WERI-Rb-1 (cell line): ENCODE measurements around the gene EYS.
A peak's percentile ranks its signal among the peaks of the same experiment; 100 is the strongest.

Experiments used
- DNase-seq: peaks from one replicate; pipeline ENCODE4 v3.0.0-alpha.2; 2020
- H3K27ac ChIP-seq: fragments of 250-450 bp; sonication (Bioruptor Pico); 2 replicates; pipeline ENCODE4 v1.5.1; 2020; ENCODE audit warnings: mild to moderate bottlenecking, moderate library complexity
- H3K27me3 ChIP-seq: fragments of 250-450 bp; sonication (Bioruptor Pico); 2 replicates; pipeline ENCODE4 v1.5.1; 2021; ENCODE audit warnings: mild to moderate bottlenecking, low read depth, moderate library complexity; ENCODE audit not compliant: insufficient read depth, severe bottlenecking
- H3K36me3 ChIP-seq: fragments of 250-450 bp; sonication (Bioruptor Pico); 2 replicates; pipeline ENCODE4 v1.5.1; 2020; ENCODE audit warnings: mild to moderate bottlenecking, moderate library complexity
- H3K4me3 ChIP-seq: 2 replicates; pipeline ENCODE4 v1.5.1; 2011; ENCODE audit warnings: low read depth, mild to moderate bottlenecking, control low read depth, low read length
- H3K9me3 ChIP-seq: fragments of 250-450 bp; sonication (Bioruptor Pico); 2 replicates; pipeline ENCODE4 v1.5.1; 2021; ENCODE audit warnings: mild to moderate bottlenecking, moderate library complexity; ENCODE audit not compliant: severe bottlenecking
- CTCF ChIP-seq: IDR thresholded peaks from 2 replicates; pipeline ENCODE4 v1.5.1; 2011; ENCODE audit warnings: low read depth, mild to moderate bottlenecking, control low read depth, inconsistent platforms, low read length

Gene EYS

GRCh38 chr6:65646544-65646943, 60.5 kb downstream of the EYS start:
- H3K36me3 ChIP-seq, result no peaks in the 10 kb centered on the region; the same call in none of the 2 replicates
- TF ChIP-seq CTCF, result no peak
- no peak overlapping the region for H3K27ac ChIP-seq
- peaks cover 4% of the 10 kb centered on the region for H3K9me3 ChIP-seq
- H3K4me3 ChIP-seq, result no peak overlapping the region
- no peaks in the 10 kb centered on the region for H3K27me3 ChIP-seq
- no peak for DNase-seq

- no peak for DNase-seq
- Histone ChIP-seq H3K4me3 (no peak overlapping the region), H3K36me3 (peaks cover 12% of the 10 kb centered on the region), H3K9me3 (peaks cover 4% of the 10 kb centered on the region), H3K27ac (no peak overlapping the region), H3K27me3 (no peaks in the 10 kb centered on the region)
- no peak for TF ChIP-seq CTCF
Observed at GRCh38 chr6:65642776-65643175, 64.2 kb downstream of the EYS start.

- TF ChIP-seq CTCF, result peak; percentile 81
- Histone ChIP-seq H3K27ac (no peak overlapping the region), H3K9me3 (no peaks in the 10 kb centered on the region), H3K36me3 (peaks cover 15% of the 10 kb centered on the region), H3K4me3 (no peak overlapping the region), H3K27me3 (no peaks in the 10 kb centered on the region)
- peak; percentile 75 for DNase-seq
Observed at GRCh38 chr6:65638047-65638831, 68.8 kb downstream of the EYS start.

GRCh38 chr6:65637289-65638046, 69.6 kb downstream of the EYS start:
- DNase-seq, result no peak
- no peak for TF ChIP-seq CTCF
- H3K9me3 ChIP-seq, result no peaks in the 10 kb centered on the region
- H3K27me3 ChIP-seq, result no peaks in the 10 kb centered on the region
- H3K4me3 ChIP-seq, result no peak overlapping the region
- H3K36me3 ChIP-seq, result peaks cover 15% of the 10 kb centered on the region
- H3K27ac ChIP-seq, result no peak overlapping the region

GRCh38 chr6:65633501-65633900, 73.5 kb downstream of the EYS start:
- no peak for TF ChIP-seq CTCF
- DNase-seq, result no peak
- H3K9me3 ChIP-seq, result no peaks in the 10 kb centered on the region

More at GRCh38 chr6:65633501-65633900, 73.5 kb downstream of the EYS start:
- no peak overlapping the region for H3K4me3 ChIP-seq
- H3K27ac ChIP-seq, result no peak overlapping the region
- peaks cover 18% of the 10 kb centered on the region for H3K36me3 ChIP-seq
- H3K27me3 ChIP-seq, result no peaks in the 10 kb centered on the region
